Endothelial cell of umbilical vein (primary cell): ENCODE data around the gene FHIT. TPM values are rescaled to one million over a fixed set of nuclear protein-coding genes. Genes with fewer than 3 reads are reported as not detected.

Experiments
- BruUV-seq: library from RNA; stranded (reverse); fragments of 400-500 nt; replicated peaks from 2 replicates; lab custom pipeline; 2021; lab: Mats Ljungman, UMichigan
- CTCF ChIA-PET: fragments of 300-600, 350-600 bp; sonication (Branson Sonifier 250); formaldehyde crosslinking; loops from one replicate; lab custom pipeline; 2021; ENCODE audit warnings: antibody characterized with exemption, inconsistent platforms; lab: Charles Lee
- POLR2A ChIA-PET: fragments of 300-600, 350-600 bp; sonication (Branson Sonifier 250); formaldehyde crosslinking; loops from one replicate; lab custom pipeline; 2021; ENCODE audit warnings: antibody characterized with exemption, inconsistent platforms; lab: Charles Lee
- DNase-seq: peaks from one replicate; pipeline ENCODE4 v3.0.0-alpha.2; 2011; ENCODE audit warnings: low read depth, low spot score
- FAIRE-seq: peaks from 2 replicates; lab custom pipeline; 2011; peaks lifted over from hg19 to GRCh38; lab: Jason Lieb, UNC
- H2AFZ ChIP-seq: 2 replicates; pipeline ENCODE4 v1.6.0; 2012; ENCODE audit warnings: low read depth, low read length, control low read depth, inconsistent platforms
- H3K27ac ChIP-seq: 2 replicates; pipeline ENCODE4 v1.5.1; 2011; ENCODE audit warnings: low read depth, mild to moderate bottlenecking, control low read depth, low read length, moderate library complexity; ENCODE audit not compliant: insufficient read depth
- H3K27me3 ChIP-seq, 2 experiments: 2 replicates each; pipeline versions ENCODE4 v1.6.0 to v1.6.1; 2011; ENCODE audit warnings: low read length in 2 of 2, mixed read lengths in 1 of 2; ENCODE audit not compliant: control insufficient read depth in 2 of 2, insufficient read depth in 2 of 2
- H3K36me3 ChIP-seq, 2 experiments: 2 replicates in 1 of 2; 3 replicates in 1 of 2; pipeline ENCODE4 v1.5.1; 2011; ENCODE audit warnings: low read length in 2 of 2, mild to moderate bottlenecking in 1 of 2, moderate library complexity in 1 of 2; ENCODE audit not compliant: control insufficient read depth in 2 of 2, insufficient read depth in 2 of 2; ENCODE audit errors: extremely low read depth in 1 of 2
- H3K4me1 ChIP-seq: 3 replicates; pipeline ENCODE4 v1.5.1; 2011; ENCODE audit warnings: mild to moderate bottlenecking, low read length; ENCODE audit not compliant: control insufficient read depth, insufficient read depth; ENCODE audit errors: extremely low read depth
- H3K4me2 ChIP-seq: 2 replicates; pipeline ENCODE4 v1.6.1; 2011; ENCODE audit warnings: low read length, control low read depth, mixed read lengths; ENCODE audit not compliant: insufficient read depth
- H3K4me3 ChIP-seq, 3 experiments: fragments of 200-600 bp in 1 of 3; sonication (generic), shearing (Covaris generic) in 1 of 3; replicated peaks in 1 of 3; 2 replicates each; pipeline ENCODE4 v1.5.1; 2011 to 2016; ENCODE audit warnings: control low read depth in 3 of 3, low read length in 3 of 3, mild to moderate bottlenecking in 2 of 3, inconsistent platforms in 1 of 3, low read depth in 1 of 3, moderate library complexity in 1 of 3; ENCODE audit not compliant: insufficient read depth in 1 of 3
- H3K79me2 ChIP-seq: 2 replicates; pipeline ENCODE4 v1.6.0; 2012; ENCODE audit warnings: low read length, inconsistent platforms; ENCODE audit not compliant: control insufficient read depth, insufficient read depth
- H3K9ac ChIP-seq: replicated peaks from 2 replicates; pipeline ENCODE3; 2011; ENCODE audit warnings: low read length, control low read depth; ENCODE audit not compliant: insufficient read depth; ENCODE audit errors: extremely low read depth
- H3K9me1 ChIP-seq: replicated peaks from 3 replicates; pipeline ENCODE4 v1.6.0; 2011; ENCODE audit warnings: mild to moderate bottlenecking, low read length; ENCODE audit not compliant: control insufficient read depth, insufficient read depth; ENCODE audit errors: extremely low read depth
- H3K9me3 ChIP-seq: replicated peaks from 2 replicates; pipeline ENCODE4 v1.5.1; 2012; ENCODE audit warnings: low read length, inconsistent platforms; ENCODE audit not compliant: control insufficient read depth, insufficient read depth
- H4K20me1 ChIP-seq: replicated peaks from 2 replicates; pipeline ENCODE3; 2011; ENCODE audit warnings: mild to moderate bottlenecking, low read length; ENCODE audit not compliant: control insufficient read depth, insufficient read depth; ENCODE audit errors: extremely low read depth
- CTCF ChIP-seq, 2 donors: IDR thresholded peaks; 1 replicate in 1 of 2; 2 replicates in 1 of 2; pipeline ENCODE4 v1.5.1; 2011; ENCODE audit warnings: low read length in 2 of 2, mild to moderate bottlenecking in 2 of 2, moderate library complexity in 2 of 2, control low read depth in 1 of 2, inconsistent platforms in 1 of 2, low read depth in 1 of 2; ENCODE audit not compliant: insufficient read depth in 1 of 2; ENCODE audit errors: extremely low read depth in 1 of 2
- EZH2 ChIP-seq: IDR thresholded peaks from 2 replicates; pipeline ENCODE4 v1.6.1; 2012; ENCODE audit warnings: borderline replicate concordance, low read depth, mild to moderate bottlenecking, moderate library complexity, low read length, inconsistent platforms; ENCODE audit not compliant: severe bottlenecking
- FOS ChIP-seq: IDR thresholded peaks from 2 replicates; pipeline ENCODE4 v1.6.1; 2011; ENCODE audit warnings: mild to moderate bottlenecking, low read length, moderate library complexity, borderline replicate concordance; ENCODE audit not compliant: insufficient read depth
- GATA2 ChIP-seq: IDR thresholded peaks from 2 replicates; pipeline ENCODE4 v1.7.0; 2011; ENCODE audit warnings: low read depth, mild to moderate bottlenecking, moderate library complexity, mixed read lengths, low read length; ENCODE audit not compliant: insufficient read length, insufficient read depth
- JUN ChIP-seq: IDR thresholded peaks from 2 replicates; pipeline ENCODE4 v1.6.1; 2011; ENCODE audit warnings: borderline replicate concordance, low read depth; ENCODE audit not compliant: insufficient read length, insufficient read depth
- MAX ChIP-seq: IDR thresholded peaks from 2 replicates; pipeline ENCODE4 v1.6.1; 2011; ENCODE audit not compliant: insufficient read depth, insufficient read length
- MYC ChIP-seq: IDR thresholded peaks from one replicate; pipeline ENCODE4 v1.6.1; 2011; ENCODE audit warnings: mild to moderate bottlenecking, low read depth, low read length
- POLR2A ChIP-seq: IDR thresholded peaks from 2 replicates; pipeline ENCODE4 v1.6.1; 2012; ENCODE audit warnings: low read depth, mild to moderate bottlenecking, control low read depth, low read length
- POLR2AphosphoS5 ChIP-seq: IDR thresholded peaks from 2 replicates; pipeline ENCODE4 v1.6.1; 2012; ENCODE audit warnings: low read depth, mild to moderate bottlenecking, control low read depth, low read length, moderate library complexity; ENCODE audit not compliant: insufficient read depth
- dilution Hi-C: fragments of 300-500 bp; cut with MboI; formaldehyde crosslinking; loops from one replicate; pipeline ENCODE4 v1.15.0; 2019; ENCODE audit warnings: low sequenced_read_pairs; ENCODE audit not compliant: extremely low pct_ligation_motif_present
- intact Hi-C: fragments of 100-400 bp; cut with micrococcal nuclease; formaldehyde crosslinking; loops from one replicate; pipeline ENCODE4 v1.10.0; 2022
- polyA plus RNA-seq, 4 experiments: library from polyadenylated mRNA; depleted of rRNA in 3 of 4; stranded (reverse) in 3 of 4; unstranded in 1 of 4; fragments of >200 nt; gene quantifications; 2 replicates each; pipeline versions ENCODE4 v1.2.1 to v1.2.3, GENCODE V29; 2011 to 2012; ENCODE audit warnings: missing spikeins in 1 of 4
- total RNA-seq: library from RNA; stranded (reverse); gene quantifications from 2 replicates; pipeline ENCODE4 v1.2.3, GENCODE V29; 2021

Gene FHIT
- total and polyA plus RNA-seq, 2 donors (not counting 3 experiments of a cell fraction or from before 2014, with no cell fraction given), result 0.47 to 2.2 TPM

- Histone ChIP-seq H3K79me2 (no peaks in the 10 kb centered on the region), H3K4me3 (no peak overlapping the region), H3K4me2 (no peak overlapping the region), H3K9me3 (no peaks in the 10 kb centered on the region), H3K4me1 (no peaks in the 10 kb centered on the region), H3K36me3 (no peaks in the 10 kb centered on the region), H3K9me1 (no peaks in the 10 kb centered on the region), H3K27ac (no peak overlapping the region), H3K27me3 (no peaks in the 10 kb centered on the region), H4K20me1 (no peaks in the 10 kb centered on the region), H3K9ac (no peak overlapping the region), H2AFZ (no peak overlapping the region)
- ChIA-PET CTCF (no interaction called here), POLR2A (no interaction called here)
- BruUV-seq, result no TSS peak
- DNase-seq (no peak), FAIRE-seq (no peak)
- no peak for TF ChIP-seq MAX
- TF ChIP-seq EZH2, result no peak
- TF ChIP-seq MYC, result no peak
- no peak for TF ChIP-seq JUN
- TF ChIP-seq GATA2, result no peak
- intact Hi-C loops (no loop called here), dilution Hi-C loops (no loop called here)
Measured at GRCh38 chr3:60095930-60096329, 1155.3 kb downstream of the FHIT start.

GRCh38 chr3:60095516-60095915, 1155.7 kb downstream of the FHIT start:
- Histone ChIP-seq H2AFZ (no peak overlapping the region), H3K27me3 (no peaks in the 10 kb centered on the region), H3K36me3 (no peaks in the 10 kb centered on the region), H3K79me2 (no peaks in the 10 kb centered on the region), H3K9ac (no peak overlapping the region), H3K9me1 (no peaks in the 10 kb centered on the region), H4K20me1 (no peaks in the 10 kb centered on the region), H3K4me3 (no peak overlapping the region), H3K27ac (no peak overlapping the region), H3K9me3 (no peaks in the 10 kb centered on the region), H3K4me2 (no peak overlapping the region), H3K4me1 (no peaks in the 10 kb centered on the region)
- intact Hi-C loops (no loop called here), dilution Hi-C loops (no loop called here)
- DNase-seq, result no peak
- TF ChIP-seq POLR2A, result no peak
- no peak for TF ChIP-seq MYC
- no peak for TF ChIP-seq POLR2AphosphoS5
- TF ChIP-seq JUN, result no peak
- no peak for TF ChIP-seq EZH2
- no peak for TF ChIP-seq FOS
- TF ChIP-seq CTCF (IDR thresholded peaks at IDR 0.05; ENCODE audit: extremely low read depth in 1 of 2, insufficient read depth in 1 of 2, low read depth in 1 of 2, low read length in 2 of 2), result no peak
- no peak for TF ChIP-seq MAX
- no peak for TF ChIP-seq GATA2
- no TSS peak for BruUV-seq
- FAIRE-seq, result no peak
- ChIA-PET POLR2A (no interaction called here), CTCF (no interaction called here)
